ENCODE data around the gene VPS52.

GRCh38 chr6:33248643-33248931 is 23.1 kb downstream of the VPS52 start:
- TF ChIP-seq CTCF (conservative IDR thresholded peaks at IDR 0.05 in 1 of 2, IDR thresholded peaks at IDR 0.05 in 1 of 2; ENCODE audit: low read depth in 1 of 2, low read length in 2 of 2) (no peak), EZH2 (IDR thresholded peaks at IDR 0.05; ENCODE audit: low read length, missing control alignments) (no peak)

Measured in fibroblast of lung (primary cell).